WERI-Rb-1 (cell line): Measurements from ENCODE around the gene ACOT13.

Source experiments
- DNase-seq: peaks from one replicate; pipeline ENCODE4 v3.0.0-alpha.2; 2020
- H3K27ac ChIP-seq: fragments of 250-450 bp; sonication (Bioruptor Pico); 2 replicates; pipeline ENCODE4 v1.5.1; 2020; ENCODE audit warnings: mild to moderate bottlenecking, moderate library complexity
- H3K27me3 ChIP-seq: fragments of 250-450 bp; sonication (Bioruptor Pico); 2 replicates; pipeline ENCODE4 v1.5.1; 2021; ENCODE audit warnings: mild to moderate bottlenecking, low read depth, moderate library complexity; ENCODE audit not compliant: insufficient read depth, severe bottlenecking
- H3K36me3 ChIP-seq: fragments of 250-450 bp; sonication (Bioruptor Pico); 2 replicates; pipeline ENCODE4 v1.5.1; 2020; ENCODE audit warnings: mild to moderate bottlenecking, moderate library complexity
- H3K4me3 ChIP-seq: 2 replicates; pipeline ENCODE4 v1.5.1; 2011; ENCODE audit warnings: low read depth, mild to moderate bottlenecking, control low read depth, low read length
- H3K9me3 ChIP-seq: fragments of 250-450 bp; sonication (Bioruptor Pico); 2 replicates; pipeline ENCODE4 v1.5.1; 2021; ENCODE audit warnings: mild to moderate bottlenecking, moderate library complexity; ENCODE audit not compliant: severe bottlenecking
- TF ChIP-seq, protein P1 (sequence below): IDR thresholded peaks from 2 replicates; pipeline ENCODE4 v1.5.1; 2011; ENCODE audit warnings: low read depth, mild to moderate bottlenecking, control low read depth, inconsistent platforms, low read length

Gene ACOT13

DNA sequence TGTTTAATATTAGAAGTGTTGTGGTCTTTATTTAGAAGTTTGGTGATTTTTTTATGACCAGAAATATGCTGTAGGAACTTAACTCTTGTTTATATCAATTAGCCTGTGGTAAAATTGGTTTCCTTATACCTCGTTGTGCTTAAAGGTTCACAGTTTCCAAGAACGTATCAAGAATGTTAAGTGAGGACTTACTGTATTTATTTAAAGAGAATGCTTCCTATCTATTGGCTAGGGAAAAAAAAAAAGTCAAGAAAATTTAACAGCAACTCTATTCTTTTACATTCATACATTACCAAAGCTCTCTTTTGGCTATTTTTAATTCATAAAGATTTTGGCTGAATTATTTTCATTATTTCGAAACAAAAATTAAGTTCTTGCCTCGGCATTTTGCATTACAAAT lies 22.5 kb upstream of the ACOT13 start:
- Histone ChIP-seq H3K4me3 (no peak overlapping the region), H3K27me3 (no peaks in the 10 kb centered on the region), H3K9me3 (no peaks in the 10 kb centered on the region), H3K36me3 (0 out of 2 replicates have a peak, but pooled peaks cover 2% of the 10 kb centered on the region), H3K27ac (no peak overlapping the region)
- DNase-seq = no peak
- TF ChIP-seq, protein P1, sequence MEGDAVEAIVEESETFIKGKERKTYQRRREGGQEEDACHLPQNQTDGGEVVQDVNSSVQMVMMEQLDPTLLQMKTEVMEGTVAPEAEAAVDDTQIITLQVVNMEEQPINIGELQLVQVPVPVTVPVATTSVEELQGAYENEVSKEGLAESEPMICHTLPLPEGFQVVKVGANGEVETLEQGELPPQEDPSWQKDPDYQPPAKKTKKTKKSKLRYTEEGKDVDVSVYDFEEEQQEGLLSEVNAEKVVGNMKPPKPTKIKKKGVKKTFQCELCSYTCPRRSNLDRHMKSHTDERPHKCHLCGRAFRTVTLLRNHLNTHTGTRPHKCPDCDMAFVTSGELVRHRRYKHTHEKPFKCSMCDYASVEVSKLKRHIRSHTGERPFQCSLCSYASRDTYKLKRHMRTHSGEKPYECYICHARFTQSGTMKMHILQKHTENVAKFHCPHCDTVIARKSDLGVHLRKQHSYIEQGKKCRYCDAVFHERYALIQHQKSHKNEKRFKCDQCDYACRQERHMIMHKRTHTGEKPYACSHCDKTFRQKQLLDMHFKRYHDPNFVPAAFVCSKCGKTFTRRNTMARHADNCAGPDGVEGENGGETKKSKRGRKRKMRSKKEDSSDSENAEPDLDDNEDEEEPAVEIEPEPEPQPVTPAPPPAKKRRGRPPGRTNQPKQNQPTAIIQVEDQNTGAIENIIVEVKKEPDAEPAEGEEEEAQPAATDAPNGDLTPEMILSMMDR = no peak

DNA sequence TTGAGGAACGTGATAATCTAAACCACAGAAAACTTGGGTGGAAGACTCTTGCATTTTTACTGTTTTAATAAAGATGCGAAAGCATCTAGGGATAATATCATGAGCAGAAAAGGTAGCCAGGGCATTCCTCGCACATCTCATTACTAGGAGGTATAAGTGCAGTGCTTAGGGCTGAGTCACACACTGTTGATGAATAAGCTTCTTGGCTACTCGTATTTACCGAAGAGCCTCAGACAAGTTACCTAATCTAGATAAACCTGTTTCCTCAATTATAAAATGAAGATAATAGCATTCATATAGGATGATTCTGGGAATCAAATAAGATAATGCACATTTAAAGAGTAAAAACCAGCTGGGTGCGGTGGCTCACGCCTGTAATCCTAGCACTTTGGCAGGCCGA lies 20.1 kb upstream of the ACOT13 start:
- Histone ChIP-seq H3K27me3 (no peaks in the 10 kb centered on the region), H3K36me3 (peaks cover 24% of the 10 kb centered on the region), H3K27ac (no peak overlapping the region), H3K9me3 (no peaks in the 10 kb centered on the region), H3K4me3 (no peak overlapping the region)
- DNase-seq = no peak
- TF ChIP-seq, protein P1 = no peak

DNA sequence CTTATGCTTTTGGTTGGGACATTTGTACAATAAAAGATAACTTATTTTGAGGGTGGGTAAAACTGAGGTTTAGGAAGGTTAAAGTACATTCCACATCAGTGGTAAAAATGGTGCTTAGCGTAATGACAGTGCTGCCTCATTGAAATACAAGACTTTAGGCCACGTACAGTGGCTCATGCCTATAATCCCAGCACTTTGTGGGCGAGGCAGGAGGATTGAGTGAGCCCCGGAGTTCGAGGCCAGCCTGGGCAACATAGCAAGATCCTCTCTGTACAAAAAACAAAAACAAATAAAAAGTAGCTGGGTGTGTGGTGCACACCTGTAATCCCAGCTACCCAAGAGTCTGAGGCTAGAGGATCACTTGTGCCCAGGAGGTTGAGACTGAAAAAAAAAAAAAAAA lies 18.6 kb upstream of the ACOT13 start:
- TF ChIP-seq, protein P1 = no peak
- no peak overlapping the region for H3K4me3 ChIP-seq

DNA sequence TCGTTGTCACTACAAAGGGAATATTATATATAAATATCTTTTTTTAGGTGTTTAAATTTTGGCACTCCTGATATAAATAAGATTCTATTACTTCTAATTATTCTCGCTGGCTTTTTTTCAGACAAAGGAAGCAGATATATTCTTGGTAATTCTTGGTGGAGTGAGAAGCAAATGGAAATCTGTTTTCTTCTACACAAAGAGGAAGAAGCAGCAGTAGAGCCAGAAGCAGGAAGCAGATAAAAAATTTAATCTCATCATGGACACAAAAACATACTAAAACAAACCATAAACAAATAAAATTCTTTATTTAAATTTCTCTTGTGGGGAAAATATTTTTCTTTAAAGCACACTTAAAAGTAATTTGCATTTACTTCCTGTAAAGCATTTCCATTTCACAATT lies 17.2 kb upstream of the ACOT13 start:
- H3K27me3 ChIP-seq = no peaks in the 10 kb centered on the region
- peaks cover 52% of the 10 kb centered on the region for H3K36me3 ChIP-seq
- no peak overlapping the region for H3K4me3 ChIP-seq
- no peak overlapping the region for H3K27ac ChIP-seq
- no peak for DNase-seq
- TF ChIP-seq, protein P1 = no peak
- H3K9me3 ChIP-seq = no peaks in the 10 kb centered on the region

More for the DNA sequence above, 18.6 kb upstream of the ACOT13 start:
- DNase-seq = no peak
- no peak overlapping the region for H3K27ac ChIP-seq
- H3K27me3 ChIP-seq = no peaks in the 10 kb centered on the region
- peaks cover 39% of the 10 kb centered on the region for H3K36me3 ChIP-seq
- no peaks in the 10 kb centered on the region for H3K9me3 ChIP-seq

DNA sequence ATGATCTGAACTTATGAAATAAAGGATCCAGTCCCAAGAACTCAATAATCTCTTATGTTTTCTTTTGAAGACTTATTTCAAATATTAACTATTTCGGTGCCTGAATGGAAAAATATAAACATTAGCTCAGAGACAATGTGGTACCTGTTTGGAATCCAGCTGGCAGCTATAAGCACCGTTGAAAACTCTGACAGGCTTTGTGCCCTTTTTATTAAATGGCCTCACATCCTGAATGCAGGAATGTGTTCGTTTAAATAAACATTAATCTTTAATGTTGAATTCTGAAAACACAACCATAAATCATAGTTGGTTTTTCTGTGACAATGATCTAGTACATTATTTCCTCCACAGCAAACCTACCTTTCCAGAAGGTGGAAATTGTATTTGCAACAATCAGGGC lies 16.5 kb upstream of the ACOT13 start:
- Histone ChIP-seq H3K9me3 (no peaks in the 10 kb centered on the region), H3K36me3 (peaks cover 59% of the 10 kb centered on the region), H3K4me3 (no peak overlapping the region), H3K27me3 (no peaks in the 10 kb centered on the region), H3K27ac (no peak overlapping the region)
- DNase-seq = no peak
- TF ChIP-seq, protein P1 = no peak

DNA sequence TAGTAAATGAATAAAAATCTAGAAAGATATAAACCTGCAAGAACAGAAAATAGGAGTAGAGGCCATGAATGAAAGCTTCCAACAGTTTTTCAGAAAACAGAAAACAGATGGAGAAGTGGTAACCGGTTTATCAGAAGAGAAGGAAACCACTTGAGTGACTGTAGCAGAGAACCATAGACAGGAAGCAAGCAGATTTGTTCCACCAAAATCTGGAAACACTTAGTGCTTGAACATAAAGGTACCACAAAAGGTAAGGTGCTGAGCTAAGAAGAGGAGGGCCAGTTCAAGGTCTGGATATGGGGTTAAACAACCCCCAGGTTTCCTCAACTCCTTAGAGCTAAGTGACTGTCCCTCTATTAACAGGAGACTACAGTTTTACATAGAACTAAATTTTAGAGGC lies 11.7 kb upstream of the ACOT13 start:
- no peak overlapping the region for H3K27ac ChIP-seq
- H3K4me3 ChIP-seq = no peak overlapping the region
- H3K9me3 ChIP-seq = no peaks in the 10 kb centered on the region
- no peaks in the 10 kb centered on the region for H3K27me3 ChIP-seq
- TF ChIP-seq, protein P1 = no peak
- no peak for DNase-seq
- H3K36me3 ChIP-seq = peaks cover 79% of the 10 kb centered on the region
